ENCODE measurements around the gene RALGAPA2. TPM values are rescaled to one million over a fixed set of nuclear protein-coding genes. Genes with fewer than 3 reads are reported as not detected.

Gene RALGAPA2
- total and polyA plus RNA-seq, 10 donors: 1.2 to 55.2 (median 29.4) TPM

GRCh38 chr20:20495729-20496503 lies 216.5 kb downstream of the RALGAPA2 start:
- Histone ChIP-seq H3K27me3 (replicated peaks in 1 of 7) (peaks cover 0 to 4% (median 0%) of the 10 kb centered on the region in 7 donors), H3K27ac (no peak overlapping the region), H3K36me3 (peaks cover 0 to 100% (median 26%) of the 10 kb centered on the region in 6 donors), H3K4me1 (no peaks in the 10 kb centered on the region), H3K4me3 (no peak overlapping the region), H3K9me3 (no peaks in the 10 kb centered on the region)
- 79 to 88% (median 87%) methylated on average over 9 of the region's 9 CpGs for WGBS, 5 donors
- no peak for DNase-seq
- TF ChIP-seq CTCF (IDR thresholded peaks at IDR 0.05 in 8 of 11, conservative IDR thresholded peaks at IDR 0.05 in 3 of 11) (no peak), POLR2AphosphoS5 (IDR thresholded peaks at IDR 0.05) (no peak), POLR2A (IDR thresholded peaks at IDR 0.05) (no peak)
- intact Hi-C loops (cut with DNase I; ENCODE audit: low total_unique reads): no loop called here

GRCh38 chr20:20493701-20494100 lies 218.7 kb downstream of the RALGAPA2 start:
- Histone ChIP-seq H3K4me1 (no peaks in the 10 kb centered on the region), H3K27ac (no peak overlapping the region), H3K9me3 (no peaks in the 10 kb centered on the region), H3K27me3 (replicated peaks in 1 of 7) (no peaks in the 10 kb centered on the region), H3K36me3 (peaks cover 0 to 100% (median 18%) of the 10 kb centered on the region in 6 donors), H3K4me3 (no peak overlapping the region)
- no peak for DNase-seq
- TF ChIP-seq CTCF (IDR thresholded peaks at IDR 0.05 in 8 of 11, conservative IDR thresholded peaks at IDR 0.05 in 3 of 11) (no peak), POLR2AphosphoS5 (IDR thresholded peaks at IDR 0.05) (no peak), POLR2A (IDR thresholded peaks at IDR 0.05) (no peak)
- WGBS, 5 donors: 91 to 100% (median 99%) methylated on average over 2 of the region's 2 CpGs
- intact Hi-C loops (cut with DNase I; ENCODE audit: low total_unique reads): no loop called here

GRCh38 chr20:20492521-20493332 lies 219.7 kb downstream of the RALGAPA2 start:
- intact Hi-C loops (cut with DNase I; ENCODE audit: low total_unique reads): no loop called here
- 89 to 93% (median 90%) methylated on average over 14 of the region's 14 CpGs for WGBS, 5 donors
- Histone ChIP-seq H3K27ac (no peak overlapping the region), H3K36me3 (peaks cover 0 to 100% (median 21%) of the 10 kb centered on the region in 6 donors), H3K9me3 (no peaks in the 10 kb centered on the region), H3K4me1 (no peaks in the 10 kb centered on the region), H3K4me3 (no peak overlapping the region), H3K27me3 (replicated peaks in 1 of 7) (no peaks in the 10 kb centered on the region)
- DNase-seq: no peak
- TF ChIP-seq POLR2AphosphoS5 (IDR thresholded peaks at IDR 0.05) (no peak), POLR2A (IDR thresholded peaks at IDR 0.05) (no peak), CTCF (IDR thresholded peaks at IDR 0.05 in 8 of 11, conservative IDR thresholded peaks at IDR 0.05 in 3 of 11) (no peak)

- Histone ChIP-seq H3K4me1 (no peaks in the 10 kb centered on the region), H3K27me3 (replicated peaks in 1 of 7) (no peaks in the 10 kb centered on the region), H3K9me3 (no peaks in the 10 kb centered on the region), H3K36me3 (peaks cover 0 to 100% (median 19%) of the 10 kb centered on the region in 6 donors), H3K4me3 (no peak overlapping the region), H3K27ac (no peak overlapping the region)
- DNase-seq: no peak
- TF ChIP-seq POLR2AphosphoS5 (IDR thresholded peaks at IDR 0.05) (no peak), POLR2A (IDR thresholded peaks at IDR 0.05) (no peak), CTCF (IDR thresholded peaks at IDR 0.05 in 8 of 11, conservative IDR thresholded peaks at IDR 0.05 in 3 of 11) (no peak)
- WGBS, 5 donors: 91 to 93% (median 93%) methylated on average over 5 of the region's 5 CpGs
- intact Hi-C loops (cut with DNase I; ENCODE audit: low total_unique reads): no loop called here
Measured at GRCh38 chr20:20491784-20492264, 220.6 kb downstream of the RALGAPA2 start.

All from spleen (tissue), 11 donors.